Measurements from ENCODE around the gene CROCC. TPM values are rescaled to one million over a fixed set of nuclear protein-coding genes. Genes with fewer than 3 reads are reported as not detected.
"Not testable (repeated sequence)": the region's sequence is repeated elsewhere in the genome, so short reads cannot be mapped to it uniquely, and the experiment has no call there.

Gene CROCC
- total RNA-seq (2014; rRNA removed; shearing (Covaris generic)): 3.4 and 5.0 TPM in 2 replicates

GRCh38 chr1:16921391-16922185, at the start of gene CROCC:
CROCC (plus strand) TSS chr1:16921931; CDS start chr1:16922019, 88 bp downstream.
- DNase-seq (ENCODE audit: low spot score): peak; percentile 54

- not testable (repeated sequence) for DNase-seq (ENCODE audit: low spot score)
These were observed 49.3 kb upstream of the CROCC start for GRCh38 chr1:16872152-16873075.

GRCh38 chr1:16873076-16873879, 48.5 kb upstream of the CROCC start:
- not testable (repeated sequence) for DNase-seq (ENCODE audit: low spot score)

- DNase-seq (ENCODE audit: low spot score): not testable (repeated sequence)
These were observed 46.6 kb upstream of the CROCC start for GRCh38 chr1:16874968-16875765.

GRCh38 chr1:16881742-16882141, 40.0 kb upstream of the CROCC start:
- not testable (repeated sequence) for DNase-seq (ENCODE audit: low spot score)

- DNase-seq (ENCODE audit: low spot score): no peak
These were observed 38.7 kb upstream of the CROCC start for GRCh38 chr1:16882986-16883385.

- not testable (repeated sequence) for DNase-seq (ENCODE audit: low spot score)
These were observed 37.2 kb upstream of the CROCC start for GRCh38 chr1:16884487-16884886.

GRCh38 chr1:16886860-16887605, 34.7 kb upstream of the CROCC start:
- no peak for DNase-seq (ENCODE audit: low spot score)

GRCh38 chr1:16888860-16889816, 32.6 kb upstream of the CROCC start:
- DNase-seq (ENCODE audit: low spot score): no peak

GRCh38 chr1:16890539-16891021, 31.2 kb upstream of the CROCC start:
- DNase-seq (ENCODE audit: low spot score): not testable (repeated sequence)

- DNase-seq (ENCODE audit: low spot score): not testable (repeated sequence)
These were observed 30.7 kb upstream of the CROCC start for GRCh38 chr1:16891057-16891456.

- DNase-seq (ENCODE audit: low spot score): not testable (repeated sequence)
These were observed 28.7 kb upstream of the CROCC start for GRCh38 chr1:16892978-16893525.

GRCh38 chr1:16893796-16894195, 27.9 kb upstream of the CROCC start:
- not testable (repeated sequence) for DNase-seq (ENCODE audit: low spot score)

GRCh38 chr1:16894338-16894737, 27.4 kb upstream of the CROCC start:
- DNase-seq (ENCODE audit: low spot score): not testable (repeated sequence)

GRCh38 chr1:16895233-16895597, 26.5 kb upstream of the CROCC start:
- not testable (repeated sequence) for DNase-seq (ENCODE audit: low spot score)

- peak; percentile 97 for DNase-seq (ENCODE audit: low spot score)
These were observed 26.0 kb upstream of the CROCC start, which contains the start of gene RNU1-2 for GRCh38 chr1:16895598-16896315. RNU1-2 (plus strand) TSS chr1:16895980.

GRCh38 chr1:16896316-16897055, 25.2 kb upstream of the CROCC start:
- peak; percentile 32 for DNase-seq (ENCODE audit: low spot score)
